ENCODE measurements around the gene RAB30.

The RAB30 gene

DNA sequence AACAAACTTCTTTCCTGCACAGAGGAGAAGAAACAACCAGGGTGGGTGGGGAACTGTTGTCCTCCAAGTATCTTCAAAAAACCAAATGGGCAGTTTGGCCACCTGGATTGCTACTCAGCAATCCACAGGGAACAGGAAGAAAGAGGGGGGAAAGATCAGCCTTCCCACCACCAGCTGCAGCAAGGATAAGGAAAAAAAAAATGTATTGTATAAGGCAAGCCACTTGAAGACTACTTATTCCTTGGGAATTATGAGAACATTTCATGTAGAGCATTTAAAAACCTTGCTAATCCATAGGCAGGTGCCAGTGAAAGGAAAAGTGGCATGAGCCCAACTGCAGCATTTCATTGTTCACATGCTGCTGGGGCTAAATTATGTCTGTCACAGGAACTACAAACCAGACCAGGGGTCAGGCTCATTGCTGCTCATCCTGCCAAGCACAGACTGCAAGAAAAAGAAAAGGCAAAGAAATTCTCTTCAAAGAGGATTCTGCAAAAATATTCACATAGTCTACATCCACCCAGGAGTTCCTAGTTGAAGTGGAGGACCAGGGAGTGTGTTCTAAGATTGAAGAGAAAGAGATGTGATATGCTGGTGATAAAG lies 2.2 kb downstream of the RAB30 start:
- ChIA-PET CTCF (interaction anchor here (1.3 to 8.6 kb wide), 3 partner anchors 18 to 202 kb away, joined by 3 to 45 read pairs (median 4); partner anchors contain the start of gene PRCP), POLR2A (no interaction called here)
- TF ChIP-seq CTCF (IDR thresholded peaks at IDR 0.05; ENCODE audit: control extremely low read depth, extremely low read depth, low read depth, missing control alignments) = no peak
- DNase-seq (ENCODE audit: extremely low spot score) = no peak

DNA sequence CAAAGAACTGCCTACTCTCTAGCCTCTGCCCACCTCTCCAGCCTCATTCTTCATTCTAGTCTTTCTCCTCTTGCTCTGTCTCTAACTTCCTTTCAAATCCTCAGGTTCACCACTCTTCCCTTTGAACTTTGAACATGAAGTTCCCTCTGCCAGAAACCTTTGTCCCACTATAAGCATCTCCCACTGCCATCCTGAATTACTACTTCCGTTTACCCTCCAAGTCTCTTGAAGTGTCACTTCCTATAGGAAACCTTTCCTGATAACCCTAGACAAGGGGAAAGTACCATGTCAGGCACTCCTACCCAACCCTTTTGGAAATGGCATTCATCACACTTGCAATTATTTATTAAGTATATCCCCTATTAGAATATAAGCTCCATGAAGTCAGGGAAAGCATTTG lies 3.1 kb downstream of the RAB30 start:
- POLR2A ChIA-PET = no interaction called here
- TF ChIP-seq CTCF (IDR thresholded peaks at IDR 0.05; ENCODE audit: control extremely low read depth, extremely low read depth, low read depth, missing control alignments) = no peak
- CTCF ChIA-PET = interaction anchor here (0.7 kb wide), 1 partner anchor 12 kb away, joined by 4 read pairs; no protein-coding TSS in a partner anchor
- no peak for DNase-seq (ENCODE audit: extremely low spot score)

DNA sequence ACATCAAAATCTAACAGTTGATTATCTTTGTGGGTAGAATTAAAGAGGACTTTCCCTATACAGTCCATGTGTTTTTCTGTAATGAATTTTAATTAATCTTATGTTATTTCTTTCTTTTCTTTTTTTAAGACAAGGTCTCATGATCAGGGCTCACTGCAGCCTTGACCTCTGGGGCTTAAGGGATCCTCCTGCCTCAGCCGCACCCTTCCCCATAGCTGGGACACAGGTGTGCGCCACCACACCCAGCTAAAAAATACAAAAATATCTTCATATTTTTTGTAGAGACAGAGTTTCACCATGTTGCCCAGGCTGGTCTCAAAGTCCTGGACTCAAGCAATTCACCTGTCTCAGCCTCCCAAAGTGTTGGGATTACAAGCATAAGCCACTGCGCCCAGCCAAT lies 7.7 kb downstream of the RAB30 start:
- DNase-seq (ENCODE audit: extremely low spot score) = no peak
- CTCF ChIA-PET = interaction anchor here (0.9 to 1.4 kb wide), 6 partner anchors 9 to 346 kb away, joined by 3 read pairs; no protein-coding TSS in a partner anchor
- TF ChIP-seq CTCF (IDR thresholded peaks at IDR 0.05; ENCODE audit: control extremely low read depth, extremely low read depth, low read depth, missing control alignments) = no peak
- POLR2A ChIA-PET = no interaction called here

DNA sequence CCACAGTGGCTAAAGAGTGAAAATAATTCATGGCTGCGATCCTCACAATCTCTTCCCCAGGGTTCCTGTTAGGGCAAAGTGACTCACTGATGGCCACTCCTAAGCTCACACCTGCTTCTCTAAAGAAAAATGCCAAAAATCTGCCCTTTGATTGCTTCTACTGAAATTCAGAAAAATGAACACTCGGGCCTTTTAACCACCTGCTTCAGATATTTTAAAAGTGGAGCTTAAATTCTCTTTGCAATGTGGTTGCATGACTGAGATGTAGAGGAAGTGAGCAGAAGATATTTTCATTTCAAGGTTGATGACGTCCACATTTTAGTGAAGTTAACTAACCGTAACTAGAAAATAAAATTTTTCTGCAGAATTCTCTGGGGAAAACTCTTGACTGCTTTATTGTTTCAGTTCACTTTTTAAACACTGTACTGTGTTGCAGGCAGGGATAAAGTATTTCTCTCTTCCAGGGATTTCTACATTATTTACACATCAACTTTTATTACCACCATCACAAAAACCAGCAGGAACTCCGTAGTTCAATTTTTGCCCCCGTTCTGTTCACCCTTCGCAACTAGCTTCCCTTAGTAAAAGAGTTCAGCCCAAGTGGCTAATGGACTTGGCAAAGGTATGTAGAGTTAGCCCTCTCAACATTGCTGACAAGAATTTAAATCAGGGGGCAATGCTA lies 8.5 kb downstream of the RAB30 start:
- ChIA-PET CTCF (interaction anchor here (0.7 to 1.5 kb wide), 5 partner anchors 10 to 345 kb away, joined by 3 to 5 read pairs (median 3); no protein-coding TSS in a partner anchor), POLR2A (interaction anchor here (0.6 to 1.0 kb wide), 4 partner anchors 8 to 241 kb away, joined by 3 to 4 read pairs (median 4); partner anchors contain the start of gene RAB30)
- no peak for TF ChIP-seq CTCF (IDR thresholded peaks at IDR 0.05; ENCODE audit: control extremely low read depth, extremely low read depth, low read depth, missing control alignments)
- peak; percentile 65 for DNase-seq (ENCODE audit: extremely low spot score)

DNA sequence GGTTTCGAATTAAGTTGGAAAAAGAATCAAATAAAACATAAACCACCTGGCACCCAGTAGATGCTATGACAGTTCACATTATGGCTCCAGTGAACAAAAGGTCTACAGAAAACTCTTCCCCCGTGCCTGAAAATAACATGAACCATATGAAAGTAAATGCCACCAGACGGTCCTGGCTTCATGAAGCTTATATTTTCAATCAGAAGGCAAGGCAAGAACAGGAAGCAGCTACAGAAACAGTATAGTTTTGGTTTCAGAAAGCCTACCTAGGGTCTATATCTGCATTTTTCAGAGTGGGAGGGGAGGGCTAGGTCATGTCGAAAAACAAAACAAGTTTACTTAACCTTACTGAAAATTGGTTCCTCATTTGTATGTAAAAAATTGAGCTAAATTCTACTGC lies 9.8 kb downstream of the RAB30 start:
- CTCF ChIA-PET = interaction anchor here (1.0 to 2.1 kb wide), 3 partner anchors 10 to 102 kb away, joined by 3 to 6 read pairs (median 3); no protein-coding TSS in a partner anchor
- no peak for TF ChIP-seq CTCF (IDR thresholded peaks at IDR 0.05; ENCODE audit: control extremely low read depth, extremely low read depth, low read depth, missing control alignments)
- POLR2A ChIA-PET = interaction anchor here (0.6 to 1.0 kb wide), 3 partner anchors 65 to 161 kb away, joined by 3 to 7 read pairs (median 3); partner anchors contain the start of gene DDIAS
- DNase-seq (ENCODE audit: extremely low spot score) = peak; percentile 73

DNA sequence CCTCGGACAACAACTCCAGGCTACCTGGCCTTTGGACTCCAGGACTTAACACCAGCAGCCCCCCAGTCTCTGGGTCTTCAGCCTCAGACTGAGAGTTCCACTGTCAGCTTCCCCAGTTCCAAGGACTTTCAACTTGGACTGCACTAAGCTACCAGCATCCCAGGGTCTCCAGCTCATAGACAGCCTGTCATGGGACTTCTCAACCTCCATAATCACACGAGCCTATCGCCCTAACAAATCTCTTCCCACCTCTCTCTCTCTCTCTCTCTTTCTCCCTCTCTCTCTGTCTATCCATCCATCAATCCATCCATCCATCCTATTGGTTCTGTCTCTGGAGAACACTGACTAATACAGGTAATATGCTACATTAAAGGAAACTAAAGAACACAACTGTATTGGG lies 10.7 kb downstream of the RAB30 start:
- no peak for TF ChIP-seq CTCF (IDR thresholded peaks at IDR 0.05; ENCODE audit: control extremely low read depth, extremely low read depth, low read depth, missing control alignments)
- DNase-seq (ENCODE audit: extremely low spot score) = no peak
- ChIA-PET CTCF (interaction anchor here (2.1 kb wide), 1 partner anchor 9 kb away, joined by 6 read pairs; no protein-coding TSS in a partner anchor), POLR2A (no interaction called here)

Measured in GM10248 (cell line).